NAMALWA (cell line): ENCODE results near the gene LCMT1.
"Not testable (repeated sequence)": the region's sequence is repeated elsewhere in the genome, so short reads cannot be mapped to it uniquely, and the experiment has no call there.

Experiments used
- DNase-seq: peaks from one replicate; pipeline ENCODE4 v3.0.0-alpha.2; 2015; ENCODE audit warnings: low spot score

LCMT1 gene

GRCh38 chr16:25111403-25112166, at the start of gene LCMT1:
Gene LCMT1, plus strand, starts transcription at chr16:25111742. Its CDS starts 142 bp downstream, at chr16:25111884.
- DNase-seq, result peak; percentile 99

- DNase-seq, result no peak
Observed at GRCh38 chr16:25063102-25063501, 48.4 kb upstream of the LCMT1 start.

- no peak for DNase-seq
Observed at GRCh38 chr16:25063865-25064264, 47.7 kb upstream of the LCMT1 start.

GRCh38 chr16:25064281-25064680, 47.3 kb upstream of the LCMT1 start:
- not testable (repeated sequence) for DNase-seq

GRCh38 chr16:25064937-25065336, 46.6 kb upstream of the LCMT1 start:
- DNase-seq, result no peak

- no peak for DNase-seq
Observed at GRCh38 chr16:25065899-25066298, 45.6 kb upstream of the LCMT1 start.

GRCh38 chr16:25066426-25066746, 45.2 kb upstream of the LCMT1 start:
- no peak for DNase-seq

- DNase-seq, result peak; percentile 74
Observed at GRCh38 chr16:25066747-25067631, 44.6 kb upstream of the LCMT1 start.

GRCh38 chr16:25073854-25074253, 37.7 kb upstream of the LCMT1 start:
- peak; percentile 41 for DNase-seq

- no peak for DNase-seq
Observed at GRCh38 chr16:25078386-25078978, 33.1 kb upstream of the LCMT1 start.

- DNase-seq, result no peak
Observed at GRCh38 chr16:25079637-25080378, 31.7 kb upstream of the LCMT1 start.

- no peak for DNase-seq
Observed at GRCh38 chr16:25080420-25081131, 31.0 kb upstream of the LCMT1 start.

GRCh38 chr16:25081702-25082101, 29.8 kb upstream of the LCMT1 start:
- DNase-seq, result no peak

GRCh38 chr16:25083065-25083464, 28.5 kb upstream of the LCMT1 start:
- no peak for DNase-seq

- no peak for DNase-seq
Observed at GRCh38 chr16:25083701-25084100, 27.8 kb upstream of the LCMT1 start.

GRCh38 chr16:25084797-25085196, 26.7 kb upstream of the LCMT1 start:
- DNase-seq, result no peak

GRCh38 chr16:25087761-25088160, 23.8 kb upstream of the LCMT1 start:
- no peak for DNase-seq

GRCh38 chr16:25089351-25089750, 22.2 kb upstream of the LCMT1 start:
- no peak for DNase-seq

- DNase-seq, result no peak
Observed at GRCh38 chr16:25092441-25092840, 19.1 kb upstream of the LCMT1 start.

GRCh38 chr16:25093208-25094061, 18.1 kb upstream of the LCMT1 start:
- DNase-seq, result no peak

- no peak for DNase-seq
Observed at GRCh38 chr16:25094596-25094995, 16.9 kb upstream of the LCMT1 start.
